SK-N-SH (cell line): ENCODE measurements around the gene ZNF469. TPM values are rescaled to one million over a fixed set of nuclear protein-coding genes. Genes with fewer than 3 reads are reported as not detected.

Source experiments
- CTCF ChIA-PET: fragments of 300-600, 350-600 bp; formaldehyde crosslinking; extraction: SDS; loops from one replicate; lab custom pipeline; 2021; lab: Yijun Ruan, JAX
- POLR2A ChIA-PET: fragments of 350-600 bp; sonication (Branson Sonifier 250); formaldehyde crosslinking; extraction: SDS; loops from one replicate; lab custom pipeline; 2020; ENCODE audit warnings: antibody characterized with exemption, inconsistent platforms; lab: Yijun Ruan, JAX
- DNase-seq: peaks from one replicate; pipeline ENCODE4 v3.0.0; 2012
- H2AFZ ChIP-seq: fragments of 200-600 bp; sonication (generic); 2 replicates; pipeline ENCODE4 v1.8.1; 2016; ENCODE audit warnings: antibody characterized with exemption, mild to moderate bottlenecking, low read depth
- H3F3A ChIP-seq: fragments of 200-600 bp; sonication (generic); replicated peaks from 2 replicates; pipeline ENCODE3; 2016; ENCODE audit warnings: antibody characterized with exemption, mild to moderate bottlenecking; ENCODE audit not compliant: insufficient read depth
- H3K27ac ChIP-seq, 2 experiments: fragments of 200-500 bp in 1 of 2; fragments of 200-600 bp in 1 of 2; sonication (Bioruptor generic) in 1 of 2; sonication (generic), shearing (Covaris generic) in 1 of 2; 2 replicates each; pipeline versions ENCODE4 v1.5.1 to v1.6.1; 2014 to 2016; ENCODE audit warnings: low read depth in 2 of 2, inconsistent platforms in 1 of 2, low read length in 1 of 2, mild to moderate bottlenecking in 1 of 2, mixed read lengths in 1 of 2
- H3K27me3 ChIP-seq: fragments of 200-600 bp; sonication (generic), shearing (Covaris generic); 2 replicates; pipeline ENCODE4 v1.6.1; 2016; ENCODE audit warnings: mixed run types; ENCODE audit not compliant: insufficient read depth
- H3K36me3 ChIP-seq, 2 experiments: fragments of 200-500 bp in 1 of 2; fragments of 200-600 bp in 1 of 2; sonication (Bioruptor generic) in 1 of 2; sonication (generic) in 1 of 2; replicated peaks in 1 of 2; 2 replicates each; pipeline versions ENCODE3 to v1.5.1; 2014 to 2016; ENCODE audit warnings: low read length in 1 of 2, mild to moderate bottlenecking in 1 of 2; ENCODE audit not compliant: insufficient read depth in 2 of 2, control insufficient read depth in 1 of 2
- H3K4me1 ChIP-seq, 2 experiments: fragments of 200-500 bp in 1 of 2; fragments of 200-600 bp in 1 of 2; sonication (Bioruptor generic) in 1 of 2; sonication (generic), shearing (Covaris generic) in 1 of 2; 2 replicates each; pipeline versions ENCODE4 v1.5.1 to v1.6.1; 2014 to 2016; ENCODE audit warnings: low read depth in 1 of 2, low read length in 1 of 2, mixed run types in 1 of 2; ENCODE audit not compliant: insufficient read depth in 2 of 2, control insufficient read depth in 1 of 2
- H3K4me2 ChIP-seq: fragments of 200-600 bp; sonication (generic), shearing (Covaris generic); 2 replicates; pipeline ENCODE4 v1.6.1; 2017; ENCODE audit warnings: mixed run types
- H3K4me3 ChIP-seq, 2 experiments: fragments of 200-500 bp in 1 of 2; fragments of 200-600 bp in 1 of 2; sonication (Bioruptor generic) in 1 of 2; sonication (generic), shearing (Covaris generic) in 1 of 2; 2 replicates each; pipeline versions ENCODE4 v1.5.1 to v1.8.1; 2014 to 2016; ENCODE audit warnings: low read depth in 2 of 2, inconsistent platforms in 1 of 2, low read length in 1 of 2, mild to moderate bottlenecking in 1 of 2, mixed read lengths in 1 of 2, moderate library complexity in 1 of 2
- H3K79me2 ChIP-seq: fragments of 200-600 bp; sonication (generic); 2 replicates; pipeline ENCODE4 v1.8.1; 2017; ENCODE audit warnings: mild to moderate bottlenecking; ENCODE audit not compliant: insufficient read depth
- H3K9ac ChIP-seq: fragments of 200-600 bp; sonication (generic); 2 replicates; pipeline ENCODE4 v1.6.1; 2017; ENCODE audit warnings: mixed run types
- H3K9me2 ChIP-seq: fragments of 200-600 bp; sonication (generic); 2 replicates; pipeline ENCODE4 v1.6.1; 2017; ENCODE audit warnings: mixed run types
- H3K9me3 ChIP-seq: fragments of 200-600 bp; sonication (generic); 2 replicates; pipeline ENCODE4 v1.6.1; 2017; ENCODE audit warnings: mixed run types, mild to moderate bottlenecking, moderate library complexity
- H4K20me1 ChIP-seq: fragments of 200-600 bp; sonication (generic); 2 replicates; pipeline ENCODE4 v1.6.1; 2017; ENCODE audit warnings: mild to moderate bottlenecking, mixed run types; ENCODE audit not compliant: insufficient read depth
- CTCF ChIP-seq: fragments of 200-600 bp; sonication (generic); IDR thresholded peaks from 2 replicates; pipeline ENCODE4 v1.6.1; 2017; ENCODE audit warnings: antibody characterized with exemption, mild to moderate bottlenecking, moderate library complexity
- ELF1 ChIP-seq: IDR thresholded peaks from 2 replicates; pipeline ENCODE4 v1.4.0; 2012
- EP300 ChIP-seq, 2 experiments: IDR thresholded peaks; 2 replicates each; pipeline versions ENCODE4 v1.4.0 to v1.6.1; 2012; ENCODE audit warnings: borderline replicate concordance in 1 of 2, low read depth in 1 of 2, low read length in 1 of 2
- IRF3 ChIP-seq: fragments of 150-350 bp; IDR thresholded peaks from 2 replicates; pipeline ENCODE4 v1.6.1; 2016; ENCODE audit warnings: mild to moderate bottlenecking, low read depth, low read length
- MXI1 ChIP-seq: IDR thresholded peaks from 2 replicates; pipeline ENCODE4 v1.6.1; 2012; ENCODE audit warnings: mild to moderate bottlenecking, low read depth, low read length, improper control_type of control experiment
- NFIC ChIP-seq: IDR thresholded peaks from 2 replicates; pipeline ENCODE4 v1.4.0; 2012; ENCODE audit warnings: borderline replicate concordance
- NRF1 ChIP-seq: IDR thresholded peaks from 2 replicates; pipeline ENCODE4 v1.6.1; 2012; ENCODE audit warnings: low read depth, mild to moderate bottlenecking, low read length
- PBX3 ChIP-seq: IDR thresholded peaks from 2 replicates; pipeline ENCODE4; 2012
- POLR2AphosphoS5 ChIP-seq: IDR thresholded peaks from 2 replicates; pipeline ENCODE4 v1.6.1; 2012; ENCODE audit warnings: low read depth, low read length
- RAD21 ChIP-seq: IDR thresholded peaks from 2 replicates; pipeline ENCODE4 v1.6.1; 2012; ENCODE audit warnings: mild to moderate bottlenecking, low read length
- RCOR1 ChIP-seq: fragments of 150-350 bp; IDR thresholded peaks from 2 replicates; pipeline ENCODE4 v1.6.1; 2017; ENCODE audit warnings: antibody characterized with exemption, low read length
- REST ChIP-seq: IDR thresholded peaks from 2 replicates; pipeline ENCODE4 v1.6.1; 2012; ENCODE audit warnings: mild to moderate bottlenecking, low read depth, low read length, moderate library complexity
- SIN3A ChIP-seq: IDR thresholded peaks from 2 replicates; pipeline ENCODE4 v1.6.1; 2012; ENCODE audit warnings: low read depth, mild to moderate bottlenecking, low read length, moderate library complexity, borderline replicate concordance
- TEAD4 ChIP-seq: IDR thresholded peaks from 2 replicates; pipeline ENCODE4 v1.4.0; 2012; ENCODE audit warnings: mild to moderate bottlenecking, borderline replicate concordance; ENCODE audit not compliant: insufficient read depth
- YY1 ChIP-seq: IDR thresholded peaks from 2 replicates; pipeline ENCODE4 v1.4.0; 2012; ENCODE audit warnings: low read depth, mild to moderate bottlenecking
- WGBS: methylation state at CpG from one replicate; pipeline ENCODE4 v1.1.6; 2017; ENCODE audit warnings: low lambda C conversion rate; 5-methylcytosine and 5-hydroxymethylcytosine counted together
- polyA plus RNA-seq, 3 experiments: library from polyadenylated mRNA; depleted of rRNA; stranded (reverse); fragments of >200 nt; gene quantifications; 2 replicates each; pipeline ENCODE4 v1.2.3, GENCODE V29; 2012
- TF ChIP-seq, protein P1 (sequence below): fragments of 150-350 bp; IDR thresholded peaks from 2 replicates; pipeline ENCODE4 v1.6.1; 2017; ENCODE audit warnings: antibody characterized with exemption, low read length, low read depth, borderline replicate concordance

ZNF469 gene
- polyA plus RNA-seq, 1 of the 3 experiments (the other 2 are of a cell fraction): 0.56 TPM

GRCh38 chr16:88366032-88366703 is 16.6 kb upstream of the ZNF469 start:
- WGBS: 53% methylated on average over 4 of the region's 4 CpGs
- H3K27ac ChIP-seq: no peak overlapping the region

More at GRCh38 chr16:88366032-88366703, 16.6 kb upstream of the ZNF469 start:
- H3F3A ChIP-seq: no peaks in the 10 kb centered on the region
- H2AFZ ChIP-seq: no peak overlapping the region
- no peaks in the 10 kb centered on the region for H4K20me1 ChIP-seq
- no peaks in the 10 kb centered on the region for H3K4me1 ChIP-seq
- H3K9ac ChIP-seq: no peak overlapping the region
- H3K27me3 ChIP-seq: no peaks in the 10 kb centered on the region
- ChIA-PET POLR2A (no interaction called here), CTCF (no interaction called here)
- H3K36me3 ChIP-seq: no peaks in the 10 kb centered on the region
- TF ChIP-seq NRF1 (no peak), REST (no peak), POLR2AphosphoS5 (no peak), ELF1 (no peak), NFIC (no peak), TEAD4 (no peak), SIN3A (no peak), CTCF (no peak), RAD21 (no peak), YY1 (no peak), RCOR1 (no peak), PBX3 (no peak), MXI1 (no peak), IRF3 (no peak), EP300 (IDR thresholded peaks at IDR 0.05; ENCODE audit: borderline replicate concordance in 1 of 2, low read depth in 1 of 2, low read length in 1 of 2) (no peak)
- TF ChIP-seq, protein P1, sequence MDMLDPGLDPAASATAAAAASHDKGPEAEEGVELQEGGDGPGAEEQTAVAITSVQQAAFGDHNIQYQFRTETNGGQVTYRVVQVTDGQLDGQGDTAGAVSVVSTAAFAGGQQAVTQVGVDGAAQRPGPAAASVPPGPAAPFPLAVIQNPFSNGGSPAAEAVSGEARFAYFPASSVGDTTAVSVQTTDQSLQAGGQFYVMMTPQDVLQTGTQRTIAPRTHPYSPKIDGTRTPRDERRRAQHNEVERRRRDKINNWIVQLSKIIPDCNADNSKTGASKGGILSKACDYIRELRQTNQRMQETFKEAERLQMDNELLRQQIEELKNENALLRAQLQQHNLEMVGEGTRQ: no peak
- no peaks in the 10 kb centered on the region for H3K9me3 ChIP-seq
- no peak overlapping the region for H3K4me2 ChIP-seq
- no peak overlapping the region for H3K4me3 ChIP-seq
- no peaks in the 10 kb centered on the region for H3K9me2 ChIP-seq
- DNase-seq: no peak
- no peaks in the 10 kb centered on the region for H3K79me2 ChIP-seq
